HG03565 (cell line): Measurements from ENCODE around the gene ETV6.
"Not testable (repeated sequence)": the region's sequence is repeated elsewhere in the genome, so short reads cannot be mapped to it uniquely, and the experiment has no call there.

Source experiments
- ATAC-seq: cut with Tn5 transposase; IDR thresholded peaks from one replicate; pipeline ENCODE4 v1.9.1; 2021; ENCODE audit warnings: mild to moderate bottlenecking, moderate library complexity; ENCODE audit not compliant: unreplicated experiment

ETV6 gene

GRCh38 chr12:11902525-11902875, 253.0 kb downstream of the ETV6 start:
- no peak for ATAC-seq

DNA sequence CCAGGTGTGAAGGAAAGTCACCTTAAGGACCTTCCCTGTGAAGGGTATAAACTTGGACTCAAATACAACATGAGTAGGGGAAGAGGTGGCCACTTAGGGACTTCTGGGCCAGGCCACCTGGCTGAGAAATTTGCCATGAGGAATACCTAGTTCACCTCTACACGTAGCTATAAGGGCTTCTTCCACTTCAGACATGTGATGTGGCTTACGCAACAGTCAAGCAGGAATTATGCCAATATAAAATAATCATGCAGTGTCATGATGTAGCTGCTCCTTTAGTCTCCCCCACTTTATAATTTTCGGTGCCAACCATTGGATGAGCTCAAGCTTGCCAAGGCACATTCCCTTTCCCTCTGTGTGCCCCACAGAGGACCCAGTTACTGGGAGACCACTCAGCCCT, 254.7 kb downstream of the ETV6 start:
- ATAC-seq = no peak

DNA sequence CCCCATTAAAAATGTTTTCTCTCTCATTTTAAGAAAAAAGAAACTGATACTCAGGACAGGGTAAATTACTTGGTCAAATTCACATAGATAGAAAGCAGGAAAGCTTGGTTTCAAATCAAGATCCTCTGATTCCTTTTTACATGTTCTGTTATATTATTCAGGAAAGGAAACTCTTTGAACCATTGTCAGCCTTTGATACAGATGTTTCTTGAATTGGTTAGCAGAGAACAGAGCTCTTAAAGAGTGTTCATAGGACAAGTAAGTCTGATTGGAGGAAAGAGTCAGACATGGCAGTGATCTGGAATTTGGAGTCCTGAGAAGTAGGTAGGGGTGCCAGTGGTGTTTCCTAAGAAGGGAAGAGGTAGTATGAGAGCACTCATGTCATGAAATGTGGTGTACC, 256.1 kb downstream of the ETV6 start:
- no peak for ATAC-seq

DNA sequence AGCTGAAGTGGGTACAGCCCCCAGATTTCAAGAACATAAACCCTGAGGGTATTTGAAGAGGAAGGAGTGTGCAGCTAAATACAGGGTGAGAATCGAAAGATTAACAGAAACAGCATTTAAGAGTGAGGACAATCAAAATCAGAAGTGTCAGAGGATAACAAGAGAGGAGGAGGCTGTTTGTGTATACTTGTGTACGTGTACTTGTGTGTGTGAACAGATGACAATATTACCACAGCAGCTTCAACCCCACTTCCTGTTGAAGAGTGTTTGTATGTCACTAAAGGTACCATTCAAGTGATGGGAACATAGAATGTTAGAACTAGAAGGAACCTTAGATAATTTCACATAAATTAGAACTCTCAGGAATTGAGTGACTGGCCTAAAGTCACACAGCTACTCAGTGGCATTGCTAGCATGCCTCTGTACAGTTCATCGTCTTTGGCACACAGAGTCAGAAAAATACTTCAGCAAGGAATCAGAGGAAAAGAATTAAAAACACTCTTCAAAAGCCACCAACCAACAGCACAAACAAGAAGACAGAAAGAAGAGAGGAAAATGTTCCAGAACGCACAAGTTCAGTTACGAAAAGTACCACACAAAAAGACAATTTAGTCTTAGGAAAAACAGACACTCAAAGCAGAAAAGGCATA, 256.9 kb downstream of the ETV6 start:
- no peak for ATAC-seq

GRCh38 chr12:11907625-11908024, 258.2 kb downstream of the ETV6 start:
- ATAC-seq = no peak

DNA sequence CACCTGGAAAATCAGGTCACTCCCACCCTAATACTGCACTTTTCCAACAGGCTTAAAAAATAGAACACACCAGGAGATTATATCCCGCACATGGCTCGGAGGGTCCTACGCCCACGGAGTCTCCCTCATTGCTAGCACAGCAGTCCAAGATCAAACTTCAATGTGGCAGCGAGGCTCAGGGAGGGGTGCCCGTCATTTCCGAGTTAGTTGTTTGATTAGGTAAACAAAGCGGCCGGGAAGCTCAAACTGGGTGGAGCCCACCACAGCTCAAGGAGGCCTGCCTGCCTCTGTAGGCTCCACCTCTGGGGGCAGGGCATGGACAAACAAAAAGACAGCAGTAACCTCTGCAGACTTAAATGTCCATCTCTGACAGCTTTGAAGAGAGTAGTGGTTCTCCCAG, 259.9 kb downstream of the ETV6 start:
- ATAC-seq = not testable (repeated sequence)

DNA sequence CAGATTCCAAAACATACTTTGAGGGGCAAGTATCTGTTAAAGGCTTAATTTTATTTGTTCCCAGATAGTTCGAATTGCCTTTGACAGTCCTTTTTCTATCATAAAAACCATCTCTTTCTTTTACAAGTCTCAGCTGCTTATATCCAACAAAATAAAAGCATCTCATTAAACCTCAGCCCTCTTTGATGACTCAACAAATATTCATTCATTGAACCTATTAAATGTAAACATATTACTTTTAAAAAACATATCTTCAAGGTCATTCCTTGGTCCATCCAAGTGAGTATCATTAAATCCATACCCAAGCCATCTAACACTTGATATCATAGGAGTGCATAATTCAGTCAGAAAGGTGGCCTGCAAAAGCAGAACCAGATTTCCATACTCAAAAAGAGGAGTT, 266.6 kb downstream of the ETV6 start:
- ATAC-seq = no peak

DNA sequence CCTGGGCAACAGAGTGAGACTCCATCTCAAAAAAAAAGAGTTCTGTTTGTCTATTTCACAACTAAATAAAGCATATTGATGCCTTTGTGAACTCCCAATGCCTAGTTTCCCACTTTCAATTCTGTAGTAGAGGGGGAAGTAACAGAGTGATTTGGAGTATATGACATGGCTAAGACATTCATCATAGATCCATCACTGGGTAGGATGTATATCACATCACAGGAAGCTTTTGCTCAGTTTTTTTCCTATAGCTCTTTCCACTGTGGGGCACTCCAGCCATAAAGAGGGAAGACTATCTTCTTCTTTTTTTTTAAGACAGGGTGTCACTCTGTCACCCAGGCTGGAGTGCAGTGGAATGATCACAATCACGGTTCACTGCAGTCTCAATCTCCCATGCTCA, 267.3 kb downstream of the ETV6 start:
- no peak for ATAC-seq

DNA sequence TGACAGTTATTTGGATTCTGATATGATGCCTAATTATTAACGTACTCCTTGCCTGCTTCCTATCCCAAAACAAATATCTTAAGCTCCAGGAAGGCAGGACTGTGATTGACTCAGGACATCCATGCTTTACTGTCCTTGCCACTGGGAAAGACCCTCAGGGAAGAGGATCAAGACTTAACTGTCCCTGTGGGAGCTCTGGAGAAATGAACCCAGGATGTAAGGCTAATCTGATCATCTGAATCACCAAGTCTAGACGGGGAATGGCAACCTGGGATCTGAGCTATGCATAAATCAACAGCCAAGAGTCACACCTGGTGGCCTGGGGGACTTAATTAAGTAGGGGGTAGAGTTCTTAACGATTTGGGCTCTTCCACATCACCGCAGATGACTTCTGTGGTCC, 268.0 kb downstream of the ETV6 start:
- ATAC-seq = no peak

DNA sequence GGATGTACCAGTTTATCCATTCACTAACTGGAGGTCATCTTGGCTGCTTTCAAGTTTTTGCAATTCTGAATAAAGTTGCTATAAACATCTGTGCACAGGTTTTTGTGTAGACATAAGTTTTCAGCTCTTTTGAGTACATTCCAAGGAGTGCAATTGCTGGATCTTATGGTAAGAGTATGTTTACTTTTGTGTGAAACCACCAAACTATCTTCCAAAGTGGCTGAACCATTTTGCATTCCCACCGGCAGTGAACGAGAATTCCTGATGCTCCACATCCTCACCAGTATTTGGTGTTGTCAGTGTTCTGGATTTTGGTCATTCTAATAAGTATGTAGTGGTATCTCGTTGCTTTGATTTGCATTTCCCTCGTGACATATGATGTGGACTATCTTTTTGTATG, 270.8 kb downstream of the ETV6 start:
- no peak for ATAC-seq

DNA sequence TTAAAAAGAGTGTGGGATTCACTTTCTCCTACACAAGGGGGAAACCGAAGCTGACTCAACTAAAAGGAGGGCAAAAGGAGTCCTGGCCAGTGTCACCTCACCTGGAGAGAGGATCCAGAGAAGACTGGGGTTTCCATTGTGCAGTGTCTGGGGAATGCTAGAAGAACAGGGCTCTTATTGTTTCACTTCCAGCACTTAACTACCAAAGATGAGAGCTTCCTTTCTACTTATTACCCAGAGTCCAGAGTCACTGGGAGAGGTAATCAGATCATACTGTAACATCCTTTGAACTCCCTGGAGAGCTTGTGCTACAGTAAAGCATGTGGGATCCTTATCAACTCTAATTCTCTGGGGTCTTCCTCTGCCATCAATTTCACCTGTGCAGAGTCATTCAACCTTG, 272.9 kb downstream of the ETV6 start:
- no peak for ATAC-seq

DNA sequence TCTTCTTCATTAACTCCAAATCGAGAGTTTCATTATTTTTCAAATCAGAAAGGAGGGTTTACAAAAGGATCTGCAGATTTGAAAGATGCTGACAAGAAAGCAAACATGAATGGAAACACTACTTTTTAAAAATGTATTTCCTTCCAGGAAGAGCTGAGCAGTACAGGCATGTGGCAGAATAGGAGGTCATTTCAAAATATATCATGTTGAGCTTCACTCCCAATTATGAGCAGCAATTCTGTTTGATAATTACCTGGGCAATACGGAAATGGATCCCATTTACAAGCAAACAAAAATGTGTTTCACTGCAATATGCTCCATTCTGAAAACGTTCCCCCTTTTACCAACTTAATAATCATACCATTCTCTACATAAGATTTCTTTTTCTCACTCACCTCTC, 273.6 kb downstream of the ETV6 start:
- ATAC-seq = no peak

- no peak for ATAC-seq
These were observed 277.9 kb downstream of the ETV6 start for GRCh38 chr12:11927286-11927935.

GRCh38 chr12:11929714-11930113, 280.2 kb downstream of the ETV6 start:
- no peak for ATAC-seq

DNA sequence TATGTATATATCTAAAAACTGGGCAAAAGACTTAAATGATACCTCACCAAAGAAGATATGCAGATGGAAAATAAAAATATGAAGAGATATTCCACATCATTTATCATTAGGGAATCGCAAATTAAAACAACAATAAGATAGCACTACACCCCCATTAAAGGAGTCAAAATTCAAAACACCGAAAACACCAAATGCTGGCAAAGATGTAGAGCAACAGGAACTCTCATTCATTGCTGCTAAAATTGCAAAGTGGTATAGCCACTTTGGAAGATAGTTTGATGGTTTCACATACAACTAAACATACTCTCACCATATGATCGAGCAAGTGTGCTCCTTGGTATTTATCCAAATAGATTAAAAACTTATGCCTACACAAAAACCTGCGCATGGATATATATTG, 289.7 kb downstream of the ETV6 start:
- ATAC-seq = no peak

- ATAC-seq = no peak
These were observed 292.3 kb downstream of the ETV6 start for GRCh38 chr12:11941606-11942337.

GRCh38 chr12:11943919-11944700, 294.6 kb downstream of the ETV6 start:
- ATAC-seq = no peak
